Measurements from ENCODE around the gene ANKRD63.
A peak's percentile ranks its signal among the peaks of the same experiment; 100 is the strongest.

Gene ANKRD63

GRCh38 chr15:40295877-40296560, 13.2 kb upstream of the ANKRD63 start:
- no peak for DNase-seq

- no peak for DNase-seq
Observed at GRCh38 chr15:40295297-40295696, 12.4 kb upstream of the ANKRD63 start.

- DNase-seq = no peak
Observed at GRCh38 chr15:40293905-40294895, 11.3 kb upstream of the ANKRD63 start.

- DNase-seq = no peak
Observed at GRCh38 chr15:40293006-40293405, 10.1 kb upstream of the ANKRD63 start.

GRCh38 chr15:40292246-40292645, 9.4 kb upstream of the ANKRD63 start:
- DNase-seq = no peak

- peak; percentile 60 for DNase-seq
Observed at GRCh38 chr15:40290918-40291574, 8.2 kb upstream of the ANKRD63 start.

- no peak for DNase-seq
Observed at GRCh38 chr15:40290545-40290917, 7.7 kb upstream of the ANKRD63 start.

GRCh38 chr15:40289140-40289775, 6.4 kb upstream of the ANKRD63 start:
- no peak for DNase-seq

GRCh38 chr15:40287968-40288367, 5.1 kb upstream of the ANKRD63 start:
- DNase-seq = no peak

GRCh38 chr15:40287505-40287904, 4.6 kb upstream of the ANKRD63 start:
- DNase-seq = no peak

- DNase-seq = no peak
Observed at GRCh38 chr15:40286794-40287193, 3.9 kb upstream of the ANKRD63 start.

GRCh38 chr15:40286061-40286532, 3.2 kb upstream of the ANKRD63 start:
- no peak for DNase-seq

GRCh38 chr15:40285554-40286011, 2.7 kb upstream of the ANKRD63 start:
- no peak for DNase-seq

- DNase-seq = peak; percentile 38
Observed at GRCh38 chr15:40285151-40285550, 2.3 kb upstream of the ANKRD63 start.

GRCh38 chr15:40283615-40284300, 894 bp upstream of the ANKRD63 start:
- no peak for DNase-seq

- no peak for DNase-seq
Observed at GRCh38 chr15:40282147-40282868, 556 bp downstream of the ANKRD63 start.

GRCh38 chr15:40281801-40282146, 1.1 kb downstream of the ANKRD63 start:
- no peak for DNase-seq

- DNase-seq = no peak
Observed at GRCh38 chr15:40281057-40281800, 1.6 kb downstream of the ANKRD63 start.

GRCh38 chr15:40280260-40281056, 2.4 kb downstream of the ANKRD63 start:
- DNase-seq = no peak

All from fibroblast of skin of scalp (primary cell).